Measurements from ENCODE around the gene PGAP2.
"Not testable (repeated sequence)": the region's sequence is repeated elsewhere in the genome, so short reads cannot be mapped to it uniquely, and the experiment has no call there.

PGAP2 gene

DNA sequence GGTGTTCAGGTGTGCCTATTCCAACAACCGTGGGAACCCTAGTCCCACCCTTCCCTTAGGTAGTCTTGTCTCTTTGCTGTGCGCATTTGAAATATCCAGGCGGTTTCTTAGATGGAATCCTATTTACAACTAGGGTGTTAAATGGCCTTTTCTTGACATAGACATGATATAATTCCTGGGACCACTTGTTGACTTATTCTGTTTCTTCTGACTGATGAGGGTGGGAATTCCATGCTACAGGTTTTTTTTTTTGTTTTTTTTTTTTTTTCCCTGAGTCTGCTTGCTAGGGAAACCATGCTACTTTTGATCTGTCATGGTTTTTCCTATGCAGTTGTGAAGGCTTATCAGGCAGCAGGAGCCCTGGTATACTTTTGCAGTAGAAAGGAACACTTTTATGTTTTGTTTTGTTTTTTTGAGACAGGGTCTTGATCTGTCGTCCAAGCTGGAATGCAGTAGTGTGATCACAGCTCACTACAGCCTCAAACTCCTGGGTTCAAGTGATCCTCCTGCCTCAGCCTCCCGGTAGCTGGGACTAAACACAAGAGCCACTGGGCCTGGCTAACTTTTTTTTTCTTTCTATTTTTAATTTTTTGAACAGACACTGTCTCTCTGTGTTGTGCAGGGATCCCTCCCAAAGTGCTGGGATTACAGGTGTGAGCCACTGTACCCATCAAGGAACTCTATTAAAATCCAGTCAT, 48.6 kb downstream of the PGAP2 start:
- DNase-seq (ENCODE audit: low read depth): no peak

- no peak for DNase-seq (ENCODE audit: low read depth)
Measured at GRCh38 chr11:3857628-3858027, 49.3 kb downstream of the PGAP2 start.

- DNase-seq (ENCODE audit: low read depth): no peak
Measured at GRCh38 chr11:3859373-3859881, 51.1 kb downstream of the PGAP2 start.

GRCh38 chr11:3860375-3860774, 52.0 kb downstream of the PGAP2 start:
- peak; percentile 57 for DNase-seq (ENCODE audit: low read depth)

GRCh38 chr11:3860898-3861393, 52.6 kb downstream of the PGAP2 start:
- not testable (repeated sequence) for DNase-seq (ENCODE audit: low read depth)

DNA sequence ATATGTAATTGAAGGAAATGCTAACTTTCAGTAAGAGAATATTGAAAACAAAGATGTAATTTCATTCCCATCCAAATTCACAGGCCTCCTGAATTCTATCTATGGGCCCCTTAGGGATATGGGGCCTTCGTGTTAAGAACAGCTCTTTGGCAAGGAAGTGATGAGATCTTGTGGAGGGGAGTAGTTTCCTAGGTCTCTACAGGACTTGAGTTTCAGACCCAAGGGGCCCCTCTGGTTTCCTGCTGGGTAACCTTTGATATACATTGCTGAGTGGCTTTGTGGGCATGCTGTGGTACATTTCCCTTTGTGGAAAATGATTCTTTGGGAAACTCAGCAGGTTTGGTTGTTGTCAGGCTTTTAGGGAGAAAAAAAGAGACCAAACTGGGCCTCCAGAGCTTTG, 53.3 kb downstream of the PGAP2 start:
- no peak for DNase-seq (ENCODE audit: low read depth)

DNA sequence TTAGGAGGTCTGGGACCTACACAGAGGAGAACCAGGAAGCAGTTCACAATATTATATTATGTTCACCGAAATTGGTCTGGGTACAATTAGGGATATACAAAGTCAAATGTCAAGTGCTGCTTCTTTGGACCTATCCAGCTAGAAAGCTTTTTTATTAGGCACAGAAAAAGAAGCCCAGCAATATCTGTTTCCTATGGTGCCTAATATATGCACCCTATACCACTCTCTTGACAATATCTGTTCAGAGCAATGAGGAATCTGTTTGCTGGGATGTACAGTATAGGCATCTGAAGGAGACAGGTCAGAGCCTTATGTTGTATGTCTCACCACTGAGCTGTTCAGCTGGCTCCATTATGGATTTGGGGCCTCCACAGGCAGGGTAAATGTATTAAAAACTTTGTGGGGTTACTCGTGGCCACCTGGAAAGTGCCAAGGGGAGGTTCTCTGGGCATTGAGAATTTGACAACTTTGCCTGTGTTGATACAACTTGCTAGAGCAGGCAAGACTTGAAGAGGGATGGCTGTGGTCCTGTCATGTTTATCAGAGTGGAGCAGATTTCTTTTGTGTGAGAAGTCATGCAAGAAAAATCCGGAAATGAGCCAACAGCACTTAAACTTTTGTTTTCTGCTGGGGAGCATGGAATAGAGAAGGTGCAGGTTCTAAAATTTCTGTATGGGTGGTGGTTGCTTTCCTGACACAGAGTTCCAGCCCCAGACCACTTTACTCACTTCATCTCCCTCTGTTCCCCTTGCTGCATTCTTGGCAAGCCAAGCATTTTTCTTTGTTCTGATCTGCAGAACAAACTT, 57.2 kb downstream of the PGAP2 start:
- no peak for DNase-seq (ENCODE audit: low read depth)

GRCh38 chr11:3866206-3866605, 57.8 kb downstream of the PGAP2 start:
- no peak for DNase-seq (ENCODE audit: low read depth)

DNA sequence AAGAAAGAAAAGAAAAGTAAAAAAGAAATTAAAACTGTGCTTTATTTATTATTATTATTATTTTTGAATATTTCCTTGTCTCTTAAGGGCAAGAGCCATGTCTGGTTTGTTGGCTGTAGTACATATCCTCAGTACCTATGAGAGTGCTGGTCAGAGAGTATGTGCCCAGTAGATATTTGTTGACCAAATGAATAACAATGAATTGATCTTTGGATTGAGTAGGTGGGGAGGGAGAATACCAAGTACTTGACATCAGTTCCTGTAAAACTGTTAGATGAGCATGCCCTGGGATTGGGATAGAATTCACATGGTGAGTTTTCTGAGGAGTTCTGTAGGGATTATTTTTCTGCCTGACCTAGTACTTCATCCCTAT, 58.5 kb downstream of the PGAP2 start:
- DNase-seq (ENCODE audit: low read depth): no peak

GRCh38 chr11:3867209-3868091, 59.1 kb downstream of the PGAP2 start:
- DNase-seq (ENCODE audit: low read depth): no peak

DNA sequence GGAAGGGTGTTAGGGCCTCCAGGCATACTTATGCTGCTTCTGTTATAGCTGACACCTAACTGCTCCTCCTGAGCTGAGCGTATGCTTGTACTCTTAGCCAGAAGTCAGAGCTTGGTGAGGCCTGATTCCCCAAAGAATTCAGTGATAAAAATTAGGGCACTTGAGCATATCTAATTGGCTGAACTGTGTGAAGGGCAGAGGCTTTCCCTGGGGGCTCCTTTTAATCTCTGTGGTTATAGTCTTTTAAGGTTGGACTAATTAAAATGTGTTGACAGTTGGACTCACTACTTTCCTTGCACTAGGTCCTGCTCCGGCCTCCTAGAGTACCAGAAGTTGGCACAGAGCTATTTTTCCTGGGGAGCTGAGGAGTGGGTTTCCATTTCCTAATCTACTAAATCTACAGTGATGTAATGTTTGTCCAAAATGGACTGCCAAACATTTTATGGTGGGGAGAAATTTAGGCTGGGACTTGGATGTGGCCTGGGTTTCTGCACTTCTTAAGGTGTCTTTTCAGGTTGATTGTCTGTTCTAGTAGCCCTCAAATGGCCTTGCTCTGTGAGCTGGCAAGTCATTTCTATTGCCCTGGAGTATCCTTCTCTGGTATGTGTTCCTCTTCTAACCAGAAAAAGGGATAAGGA, 65.5 kb downstream of the PGAP2 start:
- DNase-seq (ENCODE audit: low read depth): no peak
